ENCODE data around the gene CTDP1.

Gene CTDP1

DNA sequence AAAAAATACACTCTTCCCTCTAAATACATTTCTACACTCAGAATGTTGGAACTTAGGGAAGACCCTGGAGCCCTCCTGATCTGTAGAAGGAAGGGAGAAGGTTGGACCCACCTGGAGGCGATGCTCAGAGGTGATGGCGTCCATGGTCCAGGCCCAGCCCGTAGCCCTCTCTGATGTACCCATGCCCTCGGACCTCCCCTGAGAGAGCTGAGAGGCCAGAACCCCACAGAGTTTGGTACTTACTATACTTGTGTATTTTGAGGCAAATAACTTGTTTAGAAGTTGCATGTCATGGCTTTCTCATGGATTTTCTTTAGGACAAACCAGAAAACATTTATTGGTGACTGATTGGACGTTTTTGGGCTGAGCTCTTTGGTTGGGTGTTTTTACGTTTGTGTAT lies 10.5 kb downstream of the CTDP1 start:
- H3K36me3 ChIP-seq (ENCODE audit: control insufficient read depth in 2 of 2, insufficient read depth in 1 of 2, low read length in 2 of 2): no peaks in the 10 kb centered on the region
- POLR2A ChIA-PET: no interaction called here
- H3K9me3 ChIP-seq (ENCODE audit: control insufficient read depth, insufficient read depth, low read depth, low read length): no peaks in the 10 kb centered on the region
- CTCF ChIA-PET: interaction anchor here (0.8 kb wide), 1 partner anchor 10 kb away, joined by 3 read pairs; no protein-coding TSS in a partner anchor
- H3K4me3 ChIP-seq (ENCODE audit: low read depth, low read length): no peak overlapping the region
- TF ChIP-seq ZNF768 (tag by site-specific recombination; IDR thresholded peaks at IDR 0.05) (no peak), ZNF639 (tag by site-specific recombination; IDR thresholded peaks at IDR 0.05) (no peak), KLF16 (tag by site-specific recombination; IDR thresholded peaks at IDR 0.05) (no peak), ZFP69B (tag by site-specific recombination; IDR thresholded peaks at IDR 0.05) (no peak), ZNF24 (tag by site-specific recombination; IDR thresholded peaks at IDR 0.05) (no peak), ZNF660 (tag by site-specific recombination; IDR thresholded peaks at IDR 0.05) (no peak), ZNF530 (tag by site-specific recombination; IDR thresholded peaks at IDR 0.05; ENCODE audit: low read depth) (no peak), ZNF623 (tag by site-specific recombination; IDR thresholded peaks at IDR 0.05) (no peak), ZNF280D (tag by site-specific recombination; IDR thresholded peaks at IDR 0.05) (no peak), ZNF521 (tag by site-specific recombination; IDR thresholded peaks at IDR 0.05) (no peak), ZNF48 (tag by site-specific recombination; IDR thresholded peaks at IDR 0.05) (no peak)
- TF ChIP-seq, protein P1, sequence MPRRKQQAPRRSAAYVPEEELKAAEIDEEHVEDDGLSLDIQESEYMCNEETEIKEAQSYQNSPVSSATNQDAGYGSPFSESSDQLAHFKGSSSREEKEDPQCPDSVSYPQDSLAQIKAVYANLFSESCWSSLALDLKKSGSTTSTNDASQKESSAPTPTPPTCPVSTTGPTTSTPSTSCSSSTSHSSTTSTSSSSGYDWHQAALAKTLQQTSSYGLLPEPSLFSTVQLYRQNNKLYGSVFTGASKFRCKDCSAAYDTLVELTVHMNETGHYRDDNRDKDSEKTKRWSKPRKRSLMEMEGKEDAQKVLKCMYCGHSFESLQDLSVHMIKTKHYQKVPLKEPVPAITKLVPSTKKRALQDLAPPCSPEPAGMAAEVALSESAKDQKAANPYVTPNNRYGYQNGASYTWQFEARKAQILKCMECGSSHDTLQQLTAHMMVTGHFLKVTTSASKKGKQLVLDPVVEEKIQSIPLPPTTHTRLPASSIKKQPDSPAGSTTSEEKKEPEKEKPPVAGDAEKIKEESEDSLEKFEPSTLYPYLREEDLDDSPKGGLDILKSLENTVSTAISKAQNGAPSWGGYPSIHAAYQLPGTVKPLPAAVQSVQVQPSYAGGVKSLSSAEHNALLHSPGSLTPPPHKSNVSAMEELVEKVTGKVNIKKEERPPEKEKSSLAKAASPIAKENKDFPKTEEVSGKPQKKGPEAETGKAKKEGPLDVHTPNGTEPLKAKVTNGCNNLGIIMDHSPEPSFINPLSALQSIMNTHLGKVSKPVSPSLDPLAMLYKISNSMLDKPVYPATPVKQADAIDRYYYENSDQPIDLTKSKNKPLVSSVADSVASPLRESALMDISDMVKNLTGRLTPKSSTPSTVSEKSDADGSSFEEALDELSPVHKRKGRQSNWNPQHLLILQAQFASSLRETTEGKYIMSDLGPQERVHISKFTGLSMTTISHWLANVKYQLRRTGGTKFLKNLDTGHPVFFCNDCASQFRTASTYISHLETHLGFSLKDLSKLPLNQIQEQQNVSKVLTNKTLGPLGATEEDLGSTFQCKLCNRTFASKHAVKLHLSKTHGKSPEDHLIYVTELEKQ (tag by site-specific recombination; IDR thresholded peaks at IDR 0.05; ENCODE audit: borderline replicate concordance): no peak
- TF ChIP-seq, protein P2, sequence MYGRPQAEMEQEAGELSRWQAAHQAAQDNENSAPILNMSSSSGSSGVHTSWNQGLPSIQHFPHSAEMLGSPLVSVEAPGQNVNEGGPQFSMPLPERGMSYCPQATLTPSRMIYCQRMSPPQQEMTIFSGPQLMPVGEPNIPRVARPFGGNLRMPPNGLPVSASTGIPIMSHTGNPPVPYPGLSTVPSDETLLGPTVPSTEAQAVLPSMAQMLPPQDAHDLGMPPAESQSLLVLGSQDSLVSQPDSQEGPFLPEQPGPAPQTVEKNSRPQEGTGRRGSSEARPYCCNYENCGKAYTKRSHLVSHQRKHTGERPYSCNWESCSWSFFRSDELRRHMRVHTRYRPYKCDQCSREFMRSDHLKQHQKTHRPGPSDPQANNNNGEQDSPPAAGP (tag by site-specific recombination; IDR thresholded peaks at IDR 0.05): no peak
- H3K4me1 ChIP-seq (ENCODE audit: control insufficient read depth, insufficient read depth, low read length): 0 out of 2 replicates have a peak, but pooled peaks cover 2% of the 10 kb centered on the region
- H3K27ac ChIP-seq (ENCODE audit: extremely low read depth, low read depth, low read length): no peak overlapping the region

GRCh38 chr18:79690586-79691482 lies 11.2 kb downstream of the CTDP1 start:
- peak; percentile 36; the same call in 1 of the 2 replicates for TF ChIP-seq ZIC2 (tag by site-specific recombination; IDR thresholded peaks at IDR 0.05)
- TF ChIP-seq, protein P3, sequence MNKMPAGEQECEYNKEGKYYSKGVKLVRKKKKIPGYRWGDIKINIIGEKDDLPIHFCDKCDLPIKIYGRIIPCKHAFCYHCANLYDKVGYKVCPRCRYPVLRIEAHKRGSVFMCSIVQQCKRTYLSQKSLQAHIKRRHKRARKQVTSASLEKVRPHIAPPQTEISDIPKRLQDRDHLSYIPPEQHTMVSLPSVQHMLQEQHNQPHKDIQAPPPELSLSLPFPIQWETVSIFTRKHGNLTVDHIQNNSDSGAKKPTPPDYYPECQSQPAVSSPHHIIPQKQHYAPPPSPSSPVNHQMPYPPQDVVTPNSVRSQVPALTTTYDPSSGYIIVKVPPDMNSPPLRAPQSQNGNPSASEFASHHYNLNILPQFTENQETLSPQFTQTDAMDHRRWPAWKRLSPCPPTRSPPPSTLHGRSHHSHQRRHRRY (tag by site-specific recombination; IDR thresholded peaks at IDR 0.05): no peak
- CTCF ChIA-PET: no interaction called here
- POLR2A ChIA-PET: no interaction called here

More at GRCh38 chr18:79690586-79691482, 11.2 kb downstream of the CTDP1 start:
- no peak overlapping the region for H3K4me3 ChIP-seq (ENCODE audit: low read depth, low read length)
- H3K27ac ChIP-seq (ENCODE audit: extremely low read depth, low read depth, low read length): no peak overlapping the region
- peaks cover 0 to 4% of the 10 kb centered on the region in 2 experiments; a peak in 1 of 3 replicates for H3K36me3 ChIP-seq (ENCODE audit: control insufficient read depth in 2 of 2, insufficient read depth in 1 of 2, low read length in 2 of 2)
- 0 out of 2 replicates have a peak, but pooled peaks cover 2% of the 10 kb centered on the region for H3K4me1 ChIP-seq (ENCODE audit: control insufficient read depth, insufficient read depth, low read length)
- no peaks in the 10 kb centered on the region for H3K9me3 ChIP-seq (ENCODE audit: control insufficient read depth, insufficient read depth, low read depth, low read length)

Data from HEK293 (cell line).